A673 (cell line): ENCODE results near the gene SIAH2. TPM values are rescaled to one million over a fixed set of nuclear protein-coding genes. Genes with fewer than 3 reads are reported as not detected.

Source experiments
- BruUV-seq: library from RNA; stranded (reverse); fragments of 400-500 nt; replicated peaks from 2 replicates; lab custom pipeline; 2021; lab: Mats Ljungman, UMichigan
- CTCF ChIA-PET: fragments of 300-600 bp; sonication (Branson Sonifier 250); formaldehyde crosslinking; loops from one replicate; lab custom pipeline; 2022; ENCODE audit warnings: antibody characterized with exemption; lab: Charles Lee
- POLR2A ChIA-PET: fragments of 300-600 bp; sonication (Branson Sonifier 250); formaldehyde crosslinking; loops from one replicate; lab custom pipeline; 2022; ENCODE audit warnings: antibody characterized with exemption; ENCODE audit not compliant: low non-redundant PET; lab: Charles Lee
- DNase-seq: peaks from one replicate; pipeline ENCODE4 v3.0.0-alpha.2; 2015; ENCODE audit warnings: low spot score
- H3K27ac ChIP-seq: fragments of 200-600 bp; sonication (generic); 2 replicates; pipeline ENCODE4 v1.5.1; 2016; ENCODE audit warnings: mixed run types, low read depth, mild to moderate bottlenecking, mixed read lengths, antibody characterized with exemption, low read length; ENCODE audit not compliant: poor library complexity, severe bottlenecking
- H3K27me3 ChIP-seq: fragments of 200-600 bp; sonication (generic); replicated peaks from 2 replicates; pipeline ENCODE4 v1.6.1; 2017; ENCODE audit warnings: mixed run types, low read depth, mild to moderate bottlenecking, mixed read lengths, antibody characterized with exemption, low read length; ENCODE audit not compliant: insufficient read depth, poor library complexity
- H3K36me3 ChIP-seq: fragments of 200-600 bp; sonication (generic); 2 replicates; pipeline ENCODE4 v1.6.1; 2016; ENCODE audit warnings: mixed run types, mild to moderate bottlenecking, mixed read lengths, antibody characterized with exemption, low read length; ENCODE audit not compliant: insufficient read depth, poor library complexity, severe bottlenecking
- H3K4me1 ChIP-seq: fragments of 200-600 bp; sonication (generic); 2 replicates; pipeline ENCODE4 v1.6.1; 2017; ENCODE audit warnings: mixed run types, mild to moderate bottlenecking, mixed read lengths, antibody characterized with exemption, low read length; ENCODE audit not compliant: insufficient read depth, poor library complexity, severe bottlenecking
- H3K4me3 ChIP-seq: fragments of 200-600 bp; sonication (generic); 2 replicates; pipeline ENCODE4 v1.5.1; 2016; ENCODE audit warnings: low read depth, mixed run types, mild to moderate bottlenecking, mixed read lengths, low read length; ENCODE audit not compliant: poor library complexity, severe bottlenecking
- H3K9me3 ChIP-seq: fragments of 200-600 bp; sonication (generic); 2 replicates; pipeline ENCODE4 v1.6.1; 2016; ENCODE audit warnings: mixed run types, low read depth, mild to moderate bottlenecking, mixed read lengths, antibody characterized with exemption, low read length; ENCODE audit not compliant: poor library complexity, severe bottlenecking
- EZH2 ChIP-seq: fragments of 200-600 bp; sonication (generic); IDR thresholded peaks from 2 replicates; pipeline ENCODE4 v1.6.1; 2017; ENCODE audit warnings: borderline replicate concordance, low read depth, mild to moderate bottlenecking, mixed read lengths, antibody characterized with exemption, low read length; ENCODE audit not compliant: poor library complexity, severe bottlenecking
- intact Hi-C: fragments of 100-400 bp; cut with micrococcal nuclease; formaldehyde crosslinking; loops from one replicate; pipeline ENCODE4 v1.10.0; 2022; ENCODE audit not compliant: unreplicated experiment
- total RNA-seq: library from RNA; stranded (reverse); gene quantifications from 2 replicates; pipeline ENCODE4 v1.2.3, GENCODE V29; 2021
- TF ChIP-seq, protein P1 (sequence below): fragments of 300-800, 200-600 bp; sonication (generic); conservative IDR thresholded peaks from 2 replicates; pipeline ENCODE4 v1.5.1; 2017; ENCODE audit warnings: low read depth, mild to moderate bottlenecking, antibody characterized with exemption, low read length, moderate library complexity, mixed read lengths

The SIAH2 gene
- total RNA-seq, 1 experiment from 2014 or later, result 26.8 TPM

DNA sequence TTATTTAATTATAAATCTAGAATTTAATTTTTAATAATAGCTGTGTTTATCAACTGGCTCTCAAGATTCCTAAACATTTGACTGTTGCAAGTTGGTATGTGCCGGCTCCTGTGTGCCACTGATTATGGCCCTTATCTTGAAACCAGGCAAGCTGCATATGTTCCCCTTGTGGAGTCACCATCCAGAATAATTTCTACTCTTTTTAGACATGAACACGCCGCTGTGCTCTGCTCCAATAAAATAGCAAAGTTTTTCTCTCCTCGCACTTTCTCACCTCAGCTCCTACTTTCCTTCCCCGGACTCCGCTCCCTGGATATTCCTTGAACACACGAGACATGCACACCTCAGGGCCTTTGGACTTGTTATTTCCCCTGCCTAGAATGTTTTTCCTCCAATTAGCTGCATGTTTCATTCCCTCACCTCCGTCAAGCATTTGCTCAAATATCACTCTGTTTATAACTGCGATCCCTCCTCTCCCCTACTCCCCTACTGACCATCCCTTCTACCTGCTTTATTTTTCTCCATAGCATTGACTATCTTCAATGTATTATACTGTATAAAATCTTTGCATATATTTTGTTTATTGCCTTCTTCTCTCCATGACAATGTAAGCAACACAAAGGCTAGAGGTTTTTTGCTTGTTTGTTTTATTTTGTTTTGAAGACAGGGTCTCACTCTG lies 33.1 kb downstream of the SIAH2 start:
- POLR2A ChIA-PET, result no interaction called here
- Histone ChIP-seq H3K9me3 (no peaks in the 10 kb centered on the region), H3K4me1 (peaks cover 42% of the 10 kb centered on the region), H3K4me3 (no peak overlapping the region), H3K27me3 (no peaks in the 10 kb centered on the region), H3K27ac (no peak overlapping the region), H3K36me3 (no peaks in the 10 kb centered on the region)
- intact Hi-C loops, result no loop called here
- BruUV-seq, result no TSS peak
- no peak for DNase-seq
- CTCF ChIA-PET, result no interaction called here
- TF ChIP-seq, protein P1, sequence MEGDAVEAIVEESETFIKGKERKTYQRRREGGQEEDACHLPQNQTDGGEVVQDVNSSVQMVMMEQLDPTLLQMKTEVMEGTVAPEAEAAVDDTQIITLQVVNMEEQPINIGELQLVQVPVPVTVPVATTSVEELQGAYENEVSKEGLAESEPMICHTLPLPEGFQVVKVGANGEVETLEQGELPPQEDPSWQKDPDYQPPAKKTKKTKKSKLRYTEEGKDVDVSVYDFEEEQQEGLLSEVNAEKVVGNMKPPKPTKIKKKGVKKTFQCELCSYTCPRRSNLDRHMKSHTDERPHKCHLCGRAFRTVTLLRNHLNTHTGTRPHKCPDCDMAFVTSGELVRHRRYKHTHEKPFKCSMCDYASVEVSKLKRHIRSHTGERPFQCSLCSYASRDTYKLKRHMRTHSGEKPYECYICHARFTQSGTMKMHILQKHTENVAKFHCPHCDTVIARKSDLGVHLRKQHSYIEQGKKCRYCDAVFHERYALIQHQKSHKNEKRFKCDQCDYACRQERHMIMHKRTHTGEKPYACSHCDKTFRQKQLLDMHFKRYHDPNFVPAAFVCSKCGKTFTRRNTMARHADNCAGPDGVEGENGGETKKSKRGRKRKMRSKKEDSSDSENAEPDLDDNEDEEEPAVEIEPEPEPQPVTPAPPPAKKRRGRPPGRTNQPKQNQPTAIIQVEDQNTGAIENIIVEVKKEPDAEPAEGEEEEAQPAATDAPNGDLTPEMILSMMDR, result no peak
- no peak for TF ChIP-seq EZH2

DNA sequence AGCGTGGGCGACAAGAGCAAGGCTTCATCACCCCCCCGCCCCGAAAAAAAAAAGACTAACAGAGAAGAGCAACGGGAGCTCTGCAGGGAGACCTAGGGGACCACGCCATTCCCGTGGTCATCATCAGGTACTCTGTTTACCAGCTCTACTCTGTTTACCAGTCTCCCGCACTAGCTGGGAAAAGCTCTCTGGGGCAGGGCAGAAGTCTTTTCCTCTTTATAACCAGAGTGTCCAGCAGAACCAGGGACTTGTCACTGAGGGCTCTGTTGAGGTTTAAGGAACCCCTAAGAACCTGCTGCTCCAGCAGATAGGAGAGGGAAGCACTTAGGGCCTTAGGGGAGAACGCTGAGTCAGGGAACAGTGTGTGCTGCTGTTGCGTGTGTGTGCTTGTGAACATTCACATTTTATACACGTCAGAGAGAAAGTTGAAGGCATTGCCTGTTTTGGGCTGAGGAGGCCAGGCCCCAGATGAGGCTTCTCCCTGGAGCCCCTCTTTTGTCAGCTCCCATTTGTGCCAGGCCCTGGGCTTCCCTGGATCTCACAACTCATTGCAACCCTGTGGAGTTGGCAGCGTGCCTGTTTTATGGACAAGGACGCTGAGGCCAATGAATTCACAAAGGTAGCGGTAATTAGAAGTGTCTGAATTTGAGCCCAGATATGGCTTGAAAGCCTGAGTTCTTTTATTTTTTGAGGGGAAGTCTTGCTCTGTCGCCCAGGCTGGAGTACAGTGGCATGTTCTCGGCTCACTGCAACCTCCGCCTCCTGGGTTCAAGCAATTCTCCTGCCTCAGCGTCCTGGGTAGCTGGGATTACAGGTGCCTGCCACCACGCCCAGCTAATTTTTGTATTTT lies 35.1 kb downstream of the SIAH2 start:
- TF ChIP-seq, protein P1, result no peak
- no peak for TF ChIP-seq EZH2
- Histone ChIP-seq H3K27ac (peak overlapping the region; percentile 16), H3K27me3 (no peaks in the 10 kb centered on the region), H3K4me3 (no peak overlapping the region), H3K9me3 (no peaks in the 10 kb centered on the region), H3K36me3 (no peaks in the 10 kb centered on the region), H3K4me1 (peaks cover 24% of the 10 kb centered on the region)
- BruUV-seq, result no TSS peak
- POLR2A ChIA-PET, result no interaction called here
- no peak for DNase-seq
- intact Hi-C loops, result no loop called here
- CTCF ChIA-PET, result interaction anchor here (0.5 kb wide), 1 partner anchor 16 kb away, joined by 3 read pairs; no protein-coding TSS in a partner anchor

DNA sequence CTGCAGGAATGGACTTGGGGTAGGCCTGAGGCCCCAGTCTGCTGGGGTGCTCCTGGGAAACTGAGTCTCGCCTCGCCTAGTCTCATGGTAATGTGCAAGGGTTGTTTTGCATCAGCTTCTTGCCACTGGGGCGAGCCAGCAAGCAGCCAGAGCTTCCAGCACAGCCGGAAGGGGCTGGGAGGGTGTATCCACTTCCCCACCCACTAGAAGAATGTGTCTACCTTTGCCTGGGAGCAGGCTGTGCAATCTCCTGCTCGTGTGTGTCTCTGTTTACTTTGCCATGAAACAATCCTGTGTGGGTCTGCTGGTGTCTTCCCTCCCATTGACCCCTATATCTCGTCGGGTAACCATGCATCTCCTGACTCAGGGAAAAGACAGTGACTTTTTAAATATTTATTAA lies 37.4 kb downstream of the SIAH2 start:
- CTCF ChIA-PET, result no interaction called here
- no peak for DNase-seq
- TF ChIP-seq, protein P1, result no peak
- TF ChIP-seq EZH2, result no peak
- no peaks in the 10 kb centered on the region for H3K9me3 ChIP-seq
- BruUV-seq, result no TSS peak
- H3K36me3 ChIP-seq, result no peaks in the 10 kb centered on the region
- POLR2A ChIA-PET, result no interaction called here
- no peak overlapping the region for H3K4me3 ChIP-seq
- intact Hi-C loops, result no loop called here
- H3K4me1 ChIP-seq, result peaks cover 22% of the 10 kb centered on the region
- no peaks in the 10 kb centered on the region for H3K27me3 ChIP-seq
- no peak overlapping the region for H3K27ac ChIP-seq
